Adipocyte (in vitro differentiated cells): ENCODE measurements around the gene DOP1A.

Experiments
- DNase-seq: peaks from one replicate; pipeline ENCODE4 v3.0.0-alpha.2; 2015; ENCODE audit warnings: low read depth
- H3K27me3 ChIP-seq: replicated peaks from 2 replicates; pipeline ENCODE4 v1.7.0; 2013; ENCODE audit warnings: mild to moderate bottlenecking, low read length, moderate library complexity; ENCODE audit not compliant: control insufficient read depth, insufficient read depth
- H3K36me3 ChIP-seq: 2 replicates; pipeline ENCODE4 v1.7.0; 2013; ENCODE audit warnings: low read length, mild to moderate bottlenecking, moderate library complexity; ENCODE audit not compliant: control insufficient read depth, insufficient read depth, severe bottlenecking
- H3K4me1 ChIP-seq: 2 replicates; pipeline ENCODE4 v1.7.0; 2013; ENCODE audit warnings: mild to moderate bottlenecking, low read length, moderate library complexity; ENCODE audit not compliant: control insufficient read depth, insufficient read depth
- H3K4me3 ChIP-seq: 2 replicates; pipeline ENCODE4 v1.7.0; 2013; ENCODE audit warnings: mild to moderate bottlenecking, low read length, moderate library complexity
- H3K9ac ChIP-seq: 2 replicates; pipeline ENCODE4 v1.7.0; 2013; ENCODE audit warnings: mild to moderate bottlenecking, low read length, moderate library complexity
- H3K9me3 ChIP-seq: 2 replicates; pipeline ENCODE4 v1.7.0; 2013; ENCODE audit warnings: mild to moderate bottlenecking, low read length, moderate library complexity; ENCODE audit not compliant: control insufficient read depth

Gene DOP1A

GRCh38 chr6:83216806-83217205 lies 149.3 kb downstream of the DOP1A start:
- H3K36me3 ChIP-seq = peaks cover 78% of the 10 kb centered on the region
- peak; percentile 47 for DNase-seq
- H3K27me3 ChIP-seq = no peaks in the 10 kb centered on the region

More at GRCh38 chr6:83216806-83217205, 149.3 kb downstream of the DOP1A start:
- Histone ChIP-seq H3K9me3 (no peaks in the 10 kb centered on the region), H3K4me1 (peaks cover 15% of the 10 kb centered on the region), H3K4me3 (no peak overlapping the region), H3K9ac (no peak overlapping the region)
